HG02970 (cell line): ENCODE results near the gene SLC3A2.
"Not testable (repeated sequence)": the region's sequence is repeated elsewhere in the genome, so short reads cannot be mapped to it uniquely, and the experiment has no call there.

Experiments used
- ATAC-seq: cut with Tn5 transposase; IDR thresholded peaks from one replicate; pipeline ENCODE4 v1.9.1; 2021; ENCODE audit warnings: mild to moderate bottlenecking, moderate library complexity, moderate number of reproducible peaks; ENCODE audit not compliant: unreplicated experiment, low FRiP score

Gene SLC3A2

DNA sequence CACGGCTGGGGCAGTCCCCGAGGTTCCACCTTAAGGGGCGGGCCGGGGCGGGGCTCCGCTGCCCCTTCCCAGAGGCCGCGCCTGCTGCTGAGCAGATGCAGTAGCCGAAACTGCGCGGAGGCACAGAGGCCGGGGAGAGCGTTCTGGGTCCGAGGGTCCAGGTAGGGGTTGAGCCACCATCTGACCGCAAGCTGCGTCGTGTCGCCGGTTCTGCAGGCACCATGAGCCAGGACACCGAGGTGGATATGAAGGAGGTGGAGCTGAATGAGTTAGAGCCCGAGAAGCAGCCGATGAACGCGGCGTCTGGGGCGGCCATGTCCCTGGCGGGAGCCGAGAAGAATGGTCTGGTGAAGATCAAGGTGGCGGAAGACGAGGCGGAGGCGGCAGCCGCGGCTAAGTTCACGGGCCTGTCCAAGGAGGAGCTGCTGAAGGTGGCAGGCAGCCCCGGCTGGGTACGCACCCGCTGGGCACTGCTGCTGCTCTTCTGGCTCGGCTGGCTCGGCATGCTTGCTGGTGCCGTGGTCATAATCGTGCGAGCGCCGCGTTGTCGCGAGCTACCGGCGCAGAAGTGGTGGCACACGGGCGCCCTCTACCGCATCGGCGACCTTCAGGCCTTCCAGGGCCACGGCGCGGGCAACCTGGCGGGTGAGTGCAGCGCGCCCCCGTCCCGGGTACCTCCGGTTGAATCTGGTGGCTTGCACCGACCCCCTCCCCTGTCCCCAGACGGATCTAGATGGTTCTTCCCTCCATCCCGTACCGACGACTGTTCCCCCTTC, at the start of gene SLC3A2:
SLC3A2 (plus strand) TSS at position 94 of the 776 bp plus-strand sequence; CDS start at position 222, 128 bp downstream.
- ATAC-seq: peak; percentile 57

DNA sequence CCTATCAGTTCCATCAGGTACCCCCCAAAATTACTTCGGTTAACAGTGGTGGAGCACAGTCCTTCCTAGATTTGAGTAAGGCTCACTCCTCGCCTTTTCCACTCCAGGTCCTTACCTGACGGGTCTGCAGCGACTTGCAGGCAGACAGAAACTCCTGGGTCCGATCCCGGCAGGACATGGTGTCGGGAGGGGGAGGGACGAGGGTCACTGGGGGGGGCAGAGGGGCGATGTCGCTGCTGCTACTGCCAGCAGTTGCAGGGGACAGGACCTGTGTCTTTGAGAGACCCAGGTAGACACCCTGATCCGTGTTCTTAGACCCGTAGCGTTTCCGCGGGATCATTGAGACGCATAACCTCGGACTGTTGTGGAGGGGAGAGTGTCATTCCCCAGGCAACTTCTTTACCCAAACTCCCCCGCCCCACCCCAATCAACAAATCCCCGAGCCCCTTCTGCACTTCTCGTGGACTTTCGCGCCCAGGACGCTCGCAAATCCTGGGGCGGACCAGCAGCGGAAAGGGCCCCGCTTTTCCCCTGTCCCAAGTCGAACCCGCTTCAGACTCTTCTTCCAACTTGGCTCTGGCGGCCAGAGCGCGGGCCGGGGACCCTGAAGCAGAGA, 49.7 kb upstream of the SLC3A2 start:
- no peak for ATAC-seq

- peak; percentile 81 for ATAC-seq
Measured at GRCh38 chr11:62831520-62832335, 49.0 kb upstream of the SLC3A2 start, which contains the start of gene STX5. Gene STX5, minus strand, starts transcription at chr11:62832051. Its CDS starts 808 bp downstream, at chr11:62831243.

DNA sequence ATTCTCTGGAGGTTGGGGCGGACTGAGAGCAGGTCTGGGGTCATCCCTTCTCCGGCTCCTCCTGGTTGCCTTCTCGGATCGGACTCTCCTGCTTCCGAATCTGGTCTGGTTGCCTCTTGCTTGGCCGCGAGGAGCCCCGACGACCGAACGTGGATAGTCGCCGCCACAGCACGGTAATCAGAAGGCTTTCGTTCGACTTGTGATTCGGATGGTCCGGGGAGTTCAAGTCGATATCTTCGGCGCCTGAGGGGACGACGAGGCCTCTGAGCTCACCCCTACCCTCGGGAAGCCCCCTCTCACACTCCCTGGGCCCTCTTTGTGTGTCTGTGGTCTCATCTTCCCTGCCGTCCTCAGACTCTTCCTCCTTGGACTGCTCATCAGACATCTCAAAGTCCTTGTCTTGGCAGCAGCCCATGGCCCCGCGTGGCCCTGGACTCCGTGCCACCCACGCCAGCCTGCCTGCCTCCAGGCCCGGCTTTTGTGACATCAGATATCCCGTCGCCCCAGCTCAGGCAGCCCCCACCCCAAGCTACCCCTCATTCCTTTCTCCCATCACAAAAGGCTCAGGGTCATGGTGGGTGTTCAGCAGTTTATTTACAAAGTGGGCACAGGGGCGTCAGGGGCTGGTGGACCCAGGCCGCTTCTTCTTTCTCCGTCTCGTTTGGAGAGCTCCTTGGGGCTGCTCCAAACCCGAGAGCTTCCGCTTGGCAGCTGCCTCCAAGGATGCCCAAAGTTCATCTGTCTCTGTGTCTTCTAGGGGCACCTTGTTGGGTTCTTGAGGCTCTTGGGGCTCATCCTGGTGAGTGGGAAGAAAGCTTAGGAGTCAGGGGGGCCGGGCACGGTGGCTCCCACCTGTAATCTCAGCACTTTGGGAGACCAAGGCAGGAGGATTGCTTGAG, 48.1 kb upstream of the SLC3A2 start, which contains the start of gene TEX54:
TEX54 (minus strand) TSS at position 506 of the 899 bp plus-strand sequence.
- no peak for ATAC-seq

GRCh38 chr11:62835336-62835735, 45.4 kb upstream of the SLC3A2 start:
- ATAC-seq: no peak

DNA sequence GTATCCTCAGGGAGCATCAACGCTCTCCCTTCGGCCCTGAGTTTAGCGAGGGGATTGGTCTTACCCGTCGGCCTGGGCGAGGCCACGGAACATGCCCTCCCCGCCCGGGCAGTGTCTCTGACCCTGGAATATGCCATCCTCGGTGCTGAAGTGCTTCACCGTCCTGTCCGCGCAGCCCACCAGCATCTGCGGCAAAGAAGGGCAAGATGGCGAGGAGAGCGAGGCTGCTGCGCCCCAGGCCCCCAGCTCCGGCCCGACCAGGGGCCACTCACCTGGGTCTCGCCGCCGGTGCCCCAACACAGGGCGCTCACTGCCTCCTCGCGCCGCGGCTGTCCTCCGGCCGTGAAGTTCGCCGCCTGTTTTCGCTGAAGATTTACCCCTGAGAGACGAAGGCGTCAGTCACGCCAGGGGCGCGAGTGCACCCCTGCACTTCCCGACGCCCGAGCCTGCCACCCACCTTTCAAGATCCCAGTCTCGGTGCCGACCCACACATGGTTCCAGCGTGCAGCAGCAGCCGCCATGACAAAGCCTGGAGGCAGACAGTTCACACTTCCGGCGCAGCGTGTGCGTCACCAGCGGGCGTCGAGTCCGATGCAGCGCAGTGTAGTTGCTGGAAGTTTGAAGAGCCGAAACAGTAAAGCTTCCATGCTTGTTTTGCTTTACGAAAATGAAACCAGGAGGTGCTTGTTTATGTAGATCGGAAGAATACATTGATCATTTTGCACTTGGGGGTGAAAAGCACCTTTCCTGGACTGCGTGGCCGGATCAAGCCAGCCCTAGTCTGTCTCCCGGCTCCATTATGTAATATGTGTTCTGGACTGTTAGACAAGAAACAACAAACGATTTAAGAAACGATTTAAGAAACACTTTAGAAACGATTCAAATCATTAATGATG, 41.4 kb upstream of the SLC3A2 start, which contains the start of gene WDR74:
WDR74 (minus strand) TSS at position 541 of the 896 bp plus-strand sequence; CDS start at position 521, 20 bp downstream.
- peak; percentile 42 for ATAC-seq

- peak; percentile 16 for ATAC-seq
Measured at GRCh38 chr11:62840721-62841360, 39.9 kb upstream of the SLC3A2 start.

DNA sequence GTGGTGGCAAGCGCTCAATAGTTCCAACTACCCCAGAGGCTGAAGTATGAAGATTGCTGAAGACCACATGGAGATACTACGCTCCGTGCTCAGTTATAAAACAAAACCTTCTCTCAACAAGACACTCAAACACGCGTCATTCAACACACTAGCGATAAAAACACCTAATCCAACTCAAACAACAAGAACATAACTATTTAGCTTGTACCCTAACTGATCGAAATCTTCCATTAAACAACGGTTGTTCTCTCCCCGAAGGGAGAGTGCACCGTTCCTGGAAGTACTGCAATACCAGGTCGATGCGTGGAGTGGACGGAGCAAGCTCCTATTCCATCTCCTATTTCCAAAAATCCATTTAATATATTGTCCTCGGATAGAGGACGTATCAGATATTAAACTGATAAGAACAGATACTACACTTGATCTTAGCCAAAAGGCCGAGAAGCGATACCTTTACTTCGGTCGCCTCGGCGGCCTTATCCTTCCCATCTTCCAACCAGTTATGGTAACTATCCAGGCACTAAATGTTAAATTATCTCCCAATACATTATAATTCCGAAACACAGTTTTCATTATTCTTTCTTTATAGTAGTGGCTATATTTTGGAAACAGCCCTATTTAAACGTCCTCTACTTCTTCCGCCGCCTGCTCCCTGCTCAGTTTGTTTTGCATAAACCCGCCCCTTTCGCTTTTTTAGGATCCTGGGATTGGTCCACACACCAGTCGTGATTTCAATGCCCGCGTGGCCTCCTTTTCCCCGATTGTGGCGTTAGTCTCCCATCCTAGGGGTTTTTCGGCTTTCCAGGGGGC, 39.1 kb upstream of the SLC3A2 start:
- ATAC-seq: peak; percentile 50

- ATAC-seq: no peak
Measured at GRCh38 chr11:62842171-62842741, 38.4 kb upstream of the SLC3A2 start.

DNA sequence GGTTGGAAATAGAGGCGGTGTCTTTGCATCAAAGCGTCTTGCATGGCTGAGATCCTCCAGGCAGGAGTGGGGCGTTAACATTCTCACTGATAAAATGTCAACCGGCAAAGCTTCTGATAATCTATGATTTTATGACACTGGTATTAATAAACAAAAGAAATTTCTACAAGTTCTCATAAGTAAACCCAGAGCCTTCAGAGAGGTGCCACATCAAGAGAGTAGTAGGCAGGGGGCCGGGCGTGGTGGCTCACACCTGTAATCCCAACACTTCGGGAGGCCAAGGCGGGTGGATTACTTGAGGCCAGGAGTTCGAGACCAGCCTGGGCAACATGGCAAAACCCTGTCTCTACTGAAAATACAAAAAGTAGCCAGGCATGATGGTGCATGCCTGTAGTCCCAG, 37.8 kb upstream of the SLC3A2 start:
- ATAC-seq: not testable (repeated sequence)

DNA sequence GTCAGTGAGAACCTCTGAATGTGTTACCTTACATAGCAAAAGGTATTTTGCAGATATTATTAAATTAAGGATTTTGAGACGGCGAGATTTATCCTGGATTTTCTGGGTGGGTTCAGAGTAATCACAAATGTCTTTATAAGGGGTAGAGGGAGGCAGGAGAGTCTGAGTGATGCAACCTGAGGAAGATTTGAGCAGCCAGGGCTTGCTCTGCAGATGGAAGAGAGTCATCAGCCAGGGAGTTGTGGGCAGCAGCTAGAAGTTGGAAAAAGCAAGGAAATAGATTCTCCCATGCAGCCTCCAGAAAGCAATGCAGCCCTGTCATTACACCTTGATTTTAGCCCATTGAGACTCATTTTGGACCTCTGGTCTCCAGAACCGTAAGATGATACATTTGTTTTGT, 37.2 kb upstream of the SLC3A2 start:
- ATAC-seq: no peak

- ATAC-seq: no peak
Measured at GRCh38 chr11:62844154-62844553, 36.5 kb upstream of the SLC3A2 start.

DNA sequence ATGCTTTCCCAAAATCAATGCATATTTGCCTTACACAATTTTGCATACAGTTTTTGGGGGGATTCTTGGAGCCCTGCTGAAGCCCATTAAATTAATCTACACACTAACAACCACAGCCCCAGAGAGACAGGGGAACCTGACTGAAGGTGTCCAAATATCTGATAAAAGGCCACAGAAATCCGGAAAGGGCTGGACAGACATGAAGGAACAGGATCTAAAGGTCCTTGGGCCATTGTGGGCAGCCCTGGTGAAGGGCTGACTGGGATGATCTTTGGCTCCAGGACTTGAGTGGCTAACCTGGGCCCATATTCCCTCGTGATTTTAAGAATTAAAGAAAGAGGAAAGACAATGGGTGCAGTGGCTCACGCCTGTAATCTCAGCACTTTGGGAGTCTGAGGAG, 34.5 kb upstream of the SLC3A2 start:
- ATAC-seq: no peak

DNA sequence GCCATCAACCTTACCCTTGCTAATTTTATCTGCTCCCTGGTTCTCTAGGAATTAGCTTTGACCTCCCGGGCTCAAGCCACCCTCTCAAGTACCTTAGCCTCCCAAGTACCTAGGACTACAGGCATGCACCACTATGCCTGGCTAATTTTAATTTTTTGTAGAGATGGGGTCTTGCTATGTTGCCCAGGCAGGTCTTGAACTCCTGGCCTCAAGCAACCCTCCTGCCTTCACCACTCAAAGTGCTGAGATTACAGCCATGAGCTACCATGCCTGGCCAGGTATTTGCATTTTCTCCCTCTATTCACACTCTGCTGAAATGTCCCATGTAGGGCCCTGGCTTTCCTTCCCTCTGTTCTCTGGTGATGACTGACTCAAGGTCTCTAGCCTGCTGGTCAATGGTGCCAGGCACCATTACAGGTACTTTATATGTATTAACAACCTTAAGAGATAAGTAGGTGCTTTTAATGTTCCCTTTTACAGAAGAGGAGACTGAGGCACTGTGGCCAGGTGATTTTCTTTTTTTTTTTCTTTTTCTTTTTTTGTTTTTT, 32.9 kb upstream of the SLC3A2 start:
- no peak for ATAC-seq

DNA sequence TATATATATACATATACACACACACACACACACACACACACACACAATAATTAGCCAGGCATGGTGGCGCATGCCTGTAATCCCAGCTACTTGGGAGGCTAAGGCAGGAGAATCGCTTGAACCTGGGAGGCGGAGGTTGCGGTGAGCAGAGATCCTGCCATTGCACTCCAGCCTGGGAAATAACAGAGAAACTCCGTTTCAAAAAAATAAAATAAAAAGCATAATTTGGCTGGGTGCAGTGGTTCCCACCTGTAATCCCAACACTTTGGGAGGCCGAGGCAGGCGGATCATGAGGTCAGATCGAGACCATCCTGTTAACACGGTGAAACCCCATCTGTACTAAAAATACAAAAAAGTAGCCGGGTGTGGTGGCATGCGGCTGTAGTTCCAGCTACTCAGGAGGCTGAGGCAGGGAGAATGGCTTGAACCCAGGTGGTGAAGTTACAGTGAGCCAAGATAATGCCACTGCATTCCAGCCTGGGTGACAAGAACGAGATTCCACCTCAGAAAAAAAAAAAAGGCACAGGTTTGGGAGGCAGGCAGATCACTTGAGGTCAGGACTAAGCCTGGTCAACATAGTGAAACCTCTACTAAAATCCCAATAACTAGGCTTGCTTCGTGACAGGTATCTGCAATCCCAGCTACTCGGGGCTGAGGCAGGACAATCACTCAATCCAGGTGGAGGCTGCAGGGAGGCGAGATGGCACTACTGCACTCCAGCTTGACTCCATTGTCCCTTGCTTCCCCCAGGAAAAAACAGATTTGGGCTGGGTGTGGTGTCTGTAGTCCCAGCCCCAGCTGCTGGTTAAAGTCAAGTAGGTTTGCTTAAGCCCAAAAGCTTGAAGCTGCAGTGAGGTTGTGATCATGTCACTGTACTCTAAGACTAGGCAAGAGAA, 29.5 kb upstream of the SLC3A2 start:
- ATAC-seq: no peak
